Nephron (organoid): Measurements from ENCODE around the gene GIPR.

Source experiments
- H3K27ac Mint-ChIP-seq, 3 experiments: 2 replicates each; pipeline ENCODE4 v1.8.0; 2020; ENCODE audit warnings: mixed read lengths in 3 of 3, mild to moderate bottlenecking in 2 of 3, moderate library complexity in 1 of 3
- H3K27me3 Mint-ChIP-seq: 2 replicates; pipeline ENCODE4 v1.8.0; 2021; ENCODE audit warnings: low read depth, mild to moderate bottlenecking, moderate library complexity, mixed read lengths
- H3K36me3 Mint-ChIP-seq: 2 replicates; pipeline ENCODE4 v1.8.0; 2020; ENCODE audit warnings: low read depth, mixed read lengths
- H3K4me1 Mint-ChIP-seq: 2 replicates; pipeline ENCODE4 v1.8.0; 2020; ENCODE audit warnings: mixed read lengths
- H3K4me3 Mint-ChIP-seq, 3 experiments: 2 replicates each; pipeline ENCODE4 v1.8.0; 2020; ENCODE audit warnings: mild to moderate bottlenecking in 3 of 3, mixed read lengths in 3 of 3, moderate library complexity in 2 of 3
- H3K9me3 Mint-ChIP-seq: 2 replicates; pipeline ENCODE4 v1.8.0; 2020; ENCODE audit warnings: mixed read lengths
- TF ChIP-seq, protein P1 (sequence below), 3 experiments: fragments of 200-600 bp; sonication (generic); IDR thresholded peaks; one replicate each; pipeline ENCODE4 v1.5.0; 2021; ENCODE audit warnings: antibody characterized with exemption in 3 of 3; ENCODE audit not compliant: unreplicated experiment in 3 of 3

The GIPR gene

GRCh38 chr19:45657520-45658167 is 10.4 kb upstream of the GIPR start:
- Mint-ChIP-seq H3K4me3 (no peak overlapping the region), H3K4me1 (no peaks in the 10 kb centered on the region), H3K36me3 (no peaks in the 10 kb centered on the region), H3K27ac (no peak overlapping the region), H3K27me3 (peaks cover 35% of the 10 kb centered on the region), H3K9me3 (no peaks in the 10 kb centered on the region)
- TF ChIP-seq, protein P1, sequence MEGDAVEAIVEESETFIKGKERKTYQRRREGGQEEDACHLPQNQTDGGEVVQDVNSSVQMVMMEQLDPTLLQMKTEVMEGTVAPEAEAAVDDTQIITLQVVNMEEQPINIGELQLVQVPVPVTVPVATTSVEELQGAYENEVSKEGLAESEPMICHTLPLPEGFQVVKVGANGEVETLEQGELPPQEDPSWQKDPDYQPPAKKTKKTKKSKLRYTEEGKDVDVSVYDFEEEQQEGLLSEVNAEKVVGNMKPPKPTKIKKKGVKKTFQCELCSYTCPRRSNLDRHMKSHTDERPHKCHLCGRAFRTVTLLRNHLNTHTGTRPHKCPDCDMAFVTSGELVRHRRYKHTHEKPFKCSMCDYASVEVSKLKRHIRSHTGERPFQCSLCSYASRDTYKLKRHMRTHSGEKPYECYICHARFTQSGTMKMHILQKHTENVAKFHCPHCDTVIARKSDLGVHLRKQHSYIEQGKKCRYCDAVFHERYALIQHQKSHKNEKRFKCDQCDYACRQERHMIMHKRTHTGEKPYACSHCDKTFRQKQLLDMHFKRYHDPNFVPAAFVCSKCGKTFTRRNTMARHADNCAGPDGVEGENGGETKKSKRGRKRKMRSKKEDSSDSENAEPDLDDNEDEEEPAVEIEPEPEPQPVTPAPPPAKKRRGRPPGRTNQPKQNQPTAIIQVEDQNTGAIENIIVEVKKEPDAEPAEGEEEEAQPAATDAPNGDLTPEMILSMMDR (IDR thresholded peaks at IDR 0.05; ENCODE audit: unreplicated experiment in 3 of 3): no peak

- Mint-ChIP-seq H3K36me3 (no peaks in the 10 kb centered on the region), H3K4me1 (no peaks in the 10 kb centered on the region), H3K9me3 (no peaks in the 10 kb centered on the region), H3K4me3 (no peak overlapping the region), H3K27ac (peak overlapping the region in 1 of 3 experiments; percentile 40), H3K27me3 (peaks cover 39% of the 10 kb centered on the region)
- TF ChIP-seq, protein P1 (IDR thresholded peaks at IDR 0.05; ENCODE audit: unreplicated experiment in 3 of 3): no peak
These were observed 8.8 kb upstream of the GIPR start for GRCh38 chr19:45659096-45659729.

GRCh38 chr19:45660636-45661035 is 7.4 kb upstream of the GIPR start:
- Mint-ChIP-seq H3K4me3 (no peak overlapping the region), H3K27ac (no peak overlapping the region), H3K4me1 (no peaks in the 10 kb centered on the region), H3K27me3 (peaks cover 47% of the 10 kb centered on the region), H3K9me3 (no peaks in the 10 kb centered on the region), H3K36me3 (no peaks in the 10 kb centered on the region)
- TF ChIP-seq, protein P1 (IDR thresholded peaks at IDR 0.05; ENCODE audit: unreplicated experiment in 3 of 3): no peak

GRCh38 chr19:45663800-45664199 is 4.2 kb upstream of the GIPR start:
- Mint-ChIP-seq H3K9me3 (no peaks in the 10 kb centered on the region), H3K4me1 (peaks cover 8% of the 10 kb centered on the region), H3K36me3 (no peaks in the 10 kb centered on the region), H3K27me3 (peaks cover 64% of the 10 kb centered on the region), H3K27ac (no peak overlapping the region), H3K4me3 (no peak overlapping the region)
- TF ChIP-seq, protein P1 (IDR thresholded peaks at IDR 0.05; ENCODE audit: unreplicated experiment in 3 of 3): no peak

- TF ChIP-seq, protein P1 (IDR thresholded peaks at IDR 0.05; ENCODE audit: unreplicated experiment in 3 of 3): no peak
- H3K27ac Mint-ChIP-seq: no peak overlapping the region
These were observed 3.4 kb upstream of the GIPR start for GRCh38 chr19:45664575-45664974.

More at GRCh38 chr19:45664575-45664974, 3.4 kb upstream of the GIPR start:
- no peaks in the 10 kb centered on the region for H3K9me3 Mint-ChIP-seq
- H3K4me1 Mint-ChIP-seq: peaks cover 9% of the 10 kb centered on the region
- peaks cover 66% of the 10 kb centered on the region for H3K27me3 Mint-ChIP-seq
- H3K4me3 Mint-ChIP-seq: no peak overlapping the region
- H3K36me3 Mint-ChIP-seq: no peaks in the 10 kb centered on the region
